ENCODE measurements around the gene CDK10.

CDK10 gene

GRCh38 chr16:89690392-89690901, 4.0 kb downstream of the CDK10 start:
- Histone ChIP-seq H3K9me3 (ENCODE audit: insufficient read depth, low read length) (peaks cover 2% of the 10 kb centered on the region), H3K9ac (ENCODE audit: low read length) (no peak overlapping the region), H3K27me3 (ENCODE audit: low read depth, low read length) (no peaks in the 10 kb centered on the region), H3K79me2 (ENCODE audit: low read length) (peaks cover 18% of the 10 kb centered on the region), H2AFZ (ENCODE audit: low read depth, low read length) (no peak overlapping the region), H3K4me3 (ENCODE audit: low read length) (no peak overlapping the region), H3K36me3 (replicated peaks; ENCODE audit: low read depth, low read length) (peaks cover 28% of the 10 kb centered on the region), H3K27ac (ENCODE audit: low read length) (no peak overlapping the region), H3K4me2 (ENCODE audit: low read length) (no peak overlapping the region), H4K20me1 (ENCODE audit: insufficient read depth, low read length) (no peaks in the 10 kb centered on the region), H3K4me1 (ENCODE audit: low read length) (peaks cover 8% of the 10 kb centered on the region)
- TF ChIP-seq EZH2phosphoT487 (IDR thresholded peaks at IDR 0.05; ENCODE audit: low read depth) (no peak), CTCF (IDR thresholded peaks at IDR 0.05; ENCODE audit: low read depth, low read length) (no peak)

GRCh38 chr16:89691231-89691985, 4.9 kb downstream of the CDK10 start:
- Histone ChIP-seq H3K9ac (ENCODE audit: low read length) (no peak overlapping the region), H3K4me1 (ENCODE audit: low read length) (peaks cover 4% of the 10 kb centered on the region)

GRCh38 chr16:89691986-89692569, 5.6 kb downstream of the CDK10 start:
- Histone ChIP-seq H3K9ac (ENCODE audit: low read length) (no peak overlapping the region), H3K27ac (ENCODE audit: low read length) (no peak overlapping the region)
- TF ChIP-seq CTCF (IDR thresholded peaks at IDR 0.05; ENCODE audit: low read depth, low read length) = no peak
- TF ChIP-seq EZH2phosphoT487 (IDR thresholded peaks at IDR 0.05; ENCODE audit: low read depth) = no peak

More at GRCh38 chr16:89691231-89691985, 4.9 kb downstream of the CDK10 start:
- Histone ChIP-seq H4K20me1 (ENCODE audit: insufficient read depth, low read length) (0 out of 2 replicates have a peak, but pooled peaks cover 3% of the 10 kb centered on the region), H3K4me3 (ENCODE audit: low read length) (no peak overlapping the region), H3K36me3 (replicated peaks; ENCODE audit: low read depth, low read length) (peaks cover 23% of the 10 kb centered on the region), H2AFZ (ENCODE audit: low read depth, low read length) (no peak overlapping the region), H3K27me3 (ENCODE audit: low read depth, low read length) (no peaks in the 10 kb centered on the region), H3K27ac (ENCODE audit: low read length) (no peak overlapping the region), H3K79me2 (ENCODE audit: low read length) (peaks cover 18% of the 10 kb centered on the region), H3K9me3 (ENCODE audit: insufficient read depth, low read length) (no peaks in the 10 kb centered on the region), H3K4me2 (ENCODE audit: low read length) (no peak overlapping the region)
- TF ChIP-seq CTCF (IDR thresholded peaks at IDR 0.05; ENCODE audit: low read depth, low read length) = no peak
- TF ChIP-seq EZH2phosphoT487 (IDR thresholded peaks at IDR 0.05; ENCODE audit: low read depth) = no peak

GRCh38 chr16:89693289-89693731, 6.8 kb downstream of the CDK10 start:
- TF ChIP-seq EZH2phosphoT487 (IDR thresholded peaks at IDR 0.05; ENCODE audit: low read depth) (no peak), CTCF (IDR thresholded peaks at IDR 0.05; ENCODE audit: low read depth, low read length) (no peak)
- Histone ChIP-seq H3K36me3 (replicated peaks; ENCODE audit: low read depth, low read length) (peaks cover 22% of the 10 kb centered on the region), H2AFZ (ENCODE audit: low read depth, low read length) (no peak overlapping the region), H3K9ac (ENCODE audit: low read length) (no peak overlapping the region), H3K4me1 (ENCODE audit: low read length) (no peaks in the 10 kb centered on the region), H3K27me3 (ENCODE audit: low read depth, low read length) (no peaks in the 10 kb centered on the region), H3K79me2 (ENCODE audit: low read length) (peaks cover 3% of the 10 kb centered on the region), H4K20me1 (ENCODE audit: insufficient read depth, low read length) (0 out of 2 replicates have a peak, but pooled peaks cover 3% of the 10 kb centered on the region), H3K27ac (ENCODE audit: low read length) (no peak overlapping the region), H3K4me2 (ENCODE audit: low read length) (no peak overlapping the region), H3K9me3 (ENCODE audit: insufficient read depth, low read length) (no peaks in the 10 kb centered on the region), H3K4me3 (ENCODE audit: low read length) (no peak overlapping the region)

More at GRCh38 chr16:89691986-89692569, 5.6 kb downstream of the CDK10 start:
- Histone ChIP-seq H3K36me3 (replicated peaks; ENCODE audit: low read depth, low read length) (peaks cover 23% of the 10 kb centered on the region), H3K27me3 (ENCODE audit: low read depth, low read length) (no peaks in the 10 kb centered on the region), H3K9me3 (ENCODE audit: insufficient read depth, low read length) (no peaks in the 10 kb centered on the region), H3K4me1 (ENCODE audit: low read length) (peaks cover 4% of the 10 kb centered on the region), H2AFZ (ENCODE audit: low read depth, low read length) (no peak overlapping the region), H3K4me2 (ENCODE audit: low read length) (no peak overlapping the region), H3K4me3 (ENCODE audit: low read length) (no peak overlapping the region), H4K20me1 (ENCODE audit: insufficient read depth, low read length) (0 out of 2 replicates have a peak, but pooled peaks cover 3% of the 10 kb centered on the region), H3K79me2 (ENCODE audit: low read length) (peaks cover 15% of the 10 kb centered on the region)

Data from OCI-LY3 (cell line).